ENCODE data around the gene CMTM8.

The CMTM8 gene

DNA sequence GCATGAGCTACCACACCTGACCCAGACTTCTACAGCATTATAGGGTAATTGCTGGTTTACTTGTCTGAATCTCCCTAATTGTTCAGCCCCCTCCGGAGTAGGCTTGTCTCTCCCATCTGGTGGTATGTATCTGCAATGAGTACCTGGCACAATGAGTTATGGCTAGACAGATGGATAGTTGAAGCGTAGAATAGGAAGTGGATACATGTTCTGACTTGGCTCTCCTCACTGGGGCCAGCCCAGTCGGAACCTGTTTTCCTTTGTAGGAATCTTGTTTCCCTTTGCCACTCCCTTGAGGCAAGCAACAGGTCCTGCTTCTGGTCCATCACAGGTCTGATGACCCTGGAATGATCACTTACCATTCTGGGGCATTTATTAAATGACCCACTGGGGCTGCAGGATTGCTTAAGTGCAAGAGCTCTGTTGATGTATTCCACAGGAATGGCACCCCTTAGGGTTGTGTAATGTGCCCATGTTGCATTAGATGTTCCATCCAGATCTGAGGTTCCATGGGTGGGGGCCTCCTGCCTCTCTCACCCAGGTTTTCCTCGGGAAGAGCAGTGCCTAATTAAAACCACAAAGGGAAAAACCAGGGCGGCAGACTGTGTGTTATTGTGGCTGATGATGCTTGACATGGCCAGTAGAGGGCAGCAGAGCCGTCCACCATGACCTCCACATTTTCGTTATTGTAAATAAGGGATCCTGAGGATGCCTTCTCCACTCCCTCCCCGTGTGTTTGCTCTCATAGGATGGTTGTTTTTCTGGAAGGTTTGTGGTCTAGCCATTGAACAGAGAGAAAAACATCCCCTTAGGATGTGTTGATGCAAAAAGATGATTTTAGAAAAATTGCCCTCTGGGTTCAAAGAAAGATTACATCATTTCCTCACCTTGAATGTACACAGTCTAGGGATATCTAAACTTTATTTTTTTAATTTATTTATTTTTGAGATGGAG is 58.0 kb downstream of the CMTM8 start:
- Histone ChIP-seq H3K36me3 (no peaks in the 10 kb centered on the region), H3K4me1 (no peaks in the 10 kb centered on the region), H3K9me3 (no peaks in the 10 kb centered on the region), H3K4me3 (ENCODE audit: low read depth, low read length) (no peak overlapping the region), H3K27me3 (no peaks in the 10 kb centered on the region)
- TF ChIP-seq, protein P1, sequence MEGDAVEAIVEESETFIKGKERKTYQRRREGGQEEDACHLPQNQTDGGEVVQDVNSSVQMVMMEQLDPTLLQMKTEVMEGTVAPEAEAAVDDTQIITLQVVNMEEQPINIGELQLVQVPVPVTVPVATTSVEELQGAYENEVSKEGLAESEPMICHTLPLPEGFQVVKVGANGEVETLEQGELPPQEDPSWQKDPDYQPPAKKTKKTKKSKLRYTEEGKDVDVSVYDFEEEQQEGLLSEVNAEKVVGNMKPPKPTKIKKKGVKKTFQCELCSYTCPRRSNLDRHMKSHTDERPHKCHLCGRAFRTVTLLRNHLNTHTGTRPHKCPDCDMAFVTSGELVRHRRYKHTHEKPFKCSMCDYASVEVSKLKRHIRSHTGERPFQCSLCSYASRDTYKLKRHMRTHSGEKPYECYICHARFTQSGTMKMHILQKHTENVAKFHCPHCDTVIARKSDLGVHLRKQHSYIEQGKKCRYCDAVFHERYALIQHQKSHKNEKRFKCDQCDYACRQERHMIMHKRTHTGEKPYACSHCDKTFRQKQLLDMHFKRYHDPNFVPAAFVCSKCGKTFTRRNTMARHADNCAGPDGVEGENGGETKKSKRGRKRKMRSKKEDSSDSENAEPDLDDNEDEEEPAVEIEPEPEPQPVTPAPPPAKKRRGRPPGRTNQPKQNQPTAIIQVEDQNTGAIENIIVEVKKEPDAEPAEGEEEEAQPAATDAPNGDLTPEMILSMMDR (IDR thresholded peaks at IDR 0.05; ENCODE audit: low read depth, low read length) = peak; percentile 74
- DNase-seq = peak; percentile 30

DNA sequence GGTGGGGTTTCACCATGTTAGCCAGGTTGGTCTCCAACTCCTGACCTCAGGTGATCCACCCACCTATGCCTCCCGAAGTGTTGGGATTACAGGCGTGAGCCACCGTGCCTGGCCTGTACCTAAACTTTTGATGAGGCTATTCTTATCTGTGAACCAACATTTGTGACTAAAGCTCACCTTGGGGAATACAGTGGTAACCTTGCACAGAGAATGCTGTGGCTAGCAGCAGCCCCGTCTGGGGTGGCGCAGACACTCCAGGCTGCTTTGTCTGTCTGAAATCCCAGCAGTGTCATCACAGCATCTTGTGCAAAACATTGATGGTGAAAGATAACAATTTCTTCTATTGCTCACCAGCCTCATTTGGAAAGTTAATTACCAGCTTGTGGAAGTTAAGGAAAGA is 58.9 kb downstream of the CMTM8 start:
- Histone ChIP-seq H3K9me3 (no peaks in the 10 kb centered on the region), H3K4me1 (no peaks in the 10 kb centered on the region), H3K4me3 (ENCODE audit: low read depth, low read length) (no peak overlapping the region), H3K27me3 (no peaks in the 10 kb centered on the region), H3K36me3 (no peaks in the 10 kb centered on the region)
- TF ChIP-seq, protein P1 (IDR thresholded peaks at IDR 0.05; ENCODE audit: low read depth, low read length) = no peak
- DNase-seq = no peak

DNA sequence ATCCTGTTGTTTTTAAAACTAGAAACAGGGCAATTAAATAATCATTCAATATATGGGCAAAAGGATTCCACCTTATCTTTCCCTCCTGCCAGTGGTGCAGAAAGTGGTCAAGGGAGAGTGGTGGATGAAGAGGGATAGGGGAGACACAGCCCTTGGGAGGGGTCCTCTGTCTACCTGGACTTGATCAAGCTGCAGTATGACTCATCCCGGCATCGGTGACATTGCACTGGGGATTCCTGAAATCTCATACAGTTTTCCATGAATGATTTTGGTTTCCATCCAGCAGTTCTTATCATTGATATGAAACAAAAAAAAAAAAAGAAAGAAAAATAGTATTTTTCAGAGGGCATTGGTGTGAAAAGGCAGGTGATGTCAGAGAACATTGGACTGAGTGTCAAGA is 62.9 kb downstream of the CMTM8 start:
- no peak overlapping the region for H3K4me3 ChIP-seq (ENCODE audit: low read depth, low read length)
- no peaks in the 10 kb centered on the region for H3K4me1 ChIP-seq
- TF ChIP-seq, protein P1 (IDR thresholded peaks at IDR 0.05; ENCODE audit: low read depth, low read length) = no peak
- H3K9me3 ChIP-seq = no peaks in the 10 kb centered on the region
- no peaks in the 10 kb centered on the region for H3K27me3 ChIP-seq
- H3K36me3 ChIP-seq = no peaks in the 10 kb centered on the region
- no peak for DNase-seq

DNA sequence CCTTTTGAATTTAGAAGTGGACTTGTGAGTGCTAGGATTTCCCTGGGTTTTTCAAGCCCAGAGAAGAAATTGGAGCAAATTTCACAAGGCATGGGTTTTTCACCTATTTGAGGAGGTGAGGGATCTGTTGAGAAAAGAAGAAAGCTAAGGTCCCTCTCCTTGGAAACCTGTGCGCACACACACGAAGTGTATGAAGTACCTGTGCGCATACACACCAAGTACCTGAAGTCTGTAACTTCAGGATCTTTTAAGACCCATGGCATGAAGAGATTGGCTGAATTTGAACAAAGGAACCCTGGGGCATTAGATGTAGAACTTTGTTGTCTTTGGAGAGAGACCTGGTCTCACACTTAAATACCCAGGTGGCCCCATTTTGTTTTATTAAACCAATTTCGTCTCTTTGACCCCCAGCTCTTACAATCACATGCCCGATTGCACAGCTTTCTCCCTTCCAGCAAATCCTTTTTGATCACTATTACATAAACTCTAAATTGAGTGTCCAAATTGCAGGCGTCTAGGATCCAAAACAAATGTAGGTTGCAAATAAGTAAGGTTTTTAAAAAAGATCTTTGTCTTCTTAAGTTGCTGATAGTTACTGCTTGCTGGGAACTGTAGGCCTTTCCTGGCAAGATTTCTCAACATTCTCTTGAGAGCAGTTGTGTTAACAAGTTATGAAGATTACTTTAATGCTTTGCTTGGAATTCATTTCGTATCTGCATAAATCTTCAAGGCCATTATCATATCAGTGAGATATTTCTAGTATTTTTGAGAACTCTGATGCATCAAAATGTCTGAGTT is 64.3 kb downstream of the CMTM8 start:
- Histone ChIP-seq H3K27me3 (no peaks in the 10 kb centered on the region), H3K4me3 (ENCODE audit: low read depth, low read length) (no peak overlapping the region), H3K4me1 (no peaks in the 10 kb centered on the region), H3K36me3 (no peaks in the 10 kb centered on the region), H3K9me3 (no peaks in the 10 kb centered on the region)
- TF ChIP-seq, protein P1 (IDR thresholded peaks at IDR 0.05; ENCODE audit: low read depth, low read length) = no peak
- no peak for DNase-seq

DNA sequence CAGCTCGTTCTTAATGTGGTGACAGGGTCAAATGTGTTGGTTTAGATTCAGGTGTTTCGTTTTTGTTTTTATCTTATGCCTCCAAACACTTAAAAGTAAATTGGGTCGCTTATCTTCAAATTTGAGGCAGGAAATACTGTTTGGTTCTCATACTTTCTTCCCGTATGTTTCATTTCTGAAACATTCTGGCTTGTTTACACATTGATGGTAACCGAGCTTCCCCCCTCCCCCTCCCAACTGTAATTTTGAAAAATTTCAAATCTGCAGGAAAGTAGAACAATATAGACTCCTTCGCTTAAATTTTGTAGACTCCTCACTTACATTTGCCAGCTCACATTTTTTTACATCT is 64.9 kb downstream of the CMTM8 start:
- Histone ChIP-seq H3K27me3 (no peaks in the 10 kb centered on the region), H3K4me3 (ENCODE audit: low read depth, low read length) (no peak overlapping the region), H3K9me3 (no peaks in the 10 kb centered on the region), H3K36me3 (no peaks in the 10 kb centered on the region), H3K4me1 (no peaks in the 10 kb centered on the region)
- TF ChIP-seq, protein P1 (IDR thresholded peaks at IDR 0.05; ENCODE audit: low read depth, low read length) = no peak
- DNase-seq = no peak
